Heart left ventricle (tissue), 16 donors: ENCODE data around the gene ADCY3. TPM values are rescaled to one million over a fixed set of nuclear protein-coding genes. Genes with fewer than 3 reads are reported as not detected.

Experiments used
- ATAC-seq, 4 donors: fragments of 200-7000 bp; cut with Tn5 transposase; one replicate each; pipeline ENCODE4 v1.9.1; 2020 to 2022; ENCODE audit warnings: moderate library complexity in 4 of 4, mild to moderate bottlenecking in 3 of 4, moderate number of reproducible peaks in 1 of 4
- DNase-seq, 5 donors: peaks; one replicate each; pipeline ENCODE4 v3.0.0-alpha.2; 2020
- H3K27ac ChIP-seq, 12 donors: fragments of 200-600 bp; sonication (generic) in 4 of 12; one replicate each; pipeline versions ENCODE4 v1.5.0 to v1.8.0; 2016 to 2022; ENCODE audit warnings: mild to moderate bottlenecking in 2 of 12
- H3K27me3 ChIP-seq, 9 donors: fragments of 200-600 bp; sonication (generic) in 2 of 9; one replicate each; pipeline versions ENCODE4 v1.5.1 to v1.8.0; 2016 to 2022; ENCODE audit warnings: mild to moderate bottlenecking in 3 of 9
- H3K36me3 ChIP-seq, 9 donors: fragments of 200-600 bp; sonication (generic) in 2 of 9; one replicate each; pipeline versions ENCODE4 v1.5.0 to v1.8.0; 2018 to 2022; ENCODE audit warnings: mild to moderate bottlenecking in 2 of 9
- H3K4me1 ChIP-seq, 12 donors: fragments of 200-600 bp; sonication (generic) in 4 of 12; one replicate each; pipeline versions ENCODE4 v1.5.0 to v1.8.0; 2016 to 2022; ENCODE audit warnings: mild to moderate bottlenecking in 3 of 12
- H3K4me3 ChIP-seq, 12 donors: fragments of 200-600 bp; sonication (generic) in 4 of 12; one replicate each; pipeline versions ENCODE4 v1.5.0 to v1.8.0; 2017 to 2022; ENCODE audit warnings: mild to moderate bottlenecking in 9 of 12, moderate library complexity in 4 of 12
- H3K9me3 ChIP-seq, 12 donors: fragments of 200-600 bp; sonication (generic) in 4 of 12; one replicate each; pipeline versions ENCODE4 v1.5.0 to v1.8.0; 2016 to 2022; ENCODE audit warnings: mild to moderate bottlenecking in 1 of 12
- CTCF ChIP-seq, 12 donors: fragments of 200-600 bp; sonication (generic) in 4 of 12; IDR thresholded peaks; one replicate each; pipeline versions ENCODE4 v1.5.0 to v1.8.0; 2018 to 2022; ENCODE audit warnings: antibody characterized with exemption in 12 of 12, mild to moderate bottlenecking in 5 of 12
- POLR2A ChIP-seq, 2 donors: fragments of 450-650 bp; IDR thresholded peaks; one replicate each; pipeline ENCODE4 v1.6.1; 2017; ENCODE audit warnings: antibody characterized with exemption in 2 of 2, mild to moderate bottlenecking in 2 of 2, moderate library complexity in 2 of 2
- WGBS, 4 donors: extraction: QIAGEN DNeasy Blood & Tissue Kit in 2 of 4; methylation state at CpG; one replicate each; pipeline versions ENCODE4 v1.1.5 to v1.1.7; 2013 to 2018; 5-methylcytosine and 5-hydroxymethylcytosine counted together
- intact Hi-C, 10 donors: fragments of 100-400 bp; cut with DNase I; formaldehyde crosslinking; loops; one replicate each; pipeline versions ENCODE4 v1.11.1 to v1.14.2; 2022
- polyA plus RNA-seq, 2 donors: library from polyadenylated mRNA; stranded (reverse); fragments of 200-250 nt; gene quantifications; one replicate each; pipeline ENCODE4 v1.2.3, GENCODE V29; 2013
- total RNA-seq, 9 donors: library from RNA; depleted of rRNA in 2 of 9; stranded (reverse); fragments of >200 nt in 2 of 9; fragmentation: NEBNext Ultra II Directional in 3 of 9; extraction: Animal tissue kit (Norgen Biotek cat#: 25700) in 3 of 9; gene quantifications; one replicate each; pipeline versions ENCODE4 v1.1.0 to v1.2.4, GENCODE V29; 2016 to 2023
- donor health status: ischemic (EF 13 %, LVEDD 7.1; RV severe dilation, severe dysfunction).
- donor health status: healthy with polysubstance abuse.
- donor health status: DM: no; HTN: yes; CAD: no.
- donor health status: DM: no; HTN: no; CAD: no.
- donor health status: ischemic (EF 25% LVEDD 6.9; RV normal size, moderate dysfunction).
- donor health status: ischemic (EF 25% LVEDD 5.7; RV mildly dilated, moderate dysfunction).
- donor health status: healthy.
- donor health status: DM: yes; HTN: yes; CAD: no.
- donor health status: ischemic (EF 35%, LVEDD 5.7; RV mildly dilated, moderate dysfunction).
- donor health status: nonischemic (EF 11% LVEDD 7.7; RV severe dilation, severe dysfunction).
- donor health status: DM: yes; HTN: yes; CAD: no.
- donor health status: PGD.
- donor health status: ischemic (EF 29% LVEDD 5.4; RV normal size, mild dysfunction).
- donor health status: nonischemic (EF 23%, LVEDD 6.1; RV moderate dilation, normal function).

Gene ADCY3
- total and polyA plus RNA-seq, 11 donors, result 9.3 to 36.0 (median 14.4) TPM

- ATAC-seq, result no peak
- peaks cover 0 to 28% (median 5%) of the 10 kb centered on the region in 12 donors for H3K4me1 ChIP-seq
Observed at GRCh38 chr2:24920809-24921441, 888 bp upstream of the ADCY3 start.

GRCh38 chr2:24919506-24920097 is 435 bp downstream of the ADCY3 start:
- intact Hi-C loops, result loop anchor here in 2 of 10 donors (2.0 to 10.0 kb wide), 3 partner anchors 62 to 505 kb away; no protein-coding TSS in a partner anchor
- TF ChIP-seq CTCF (IDR thresholded peaks at IDR 0.05), result no peak
- TF ChIP-seq POLR2A (IDR thresholded peaks at IDR 0.05), result no peak
- DNase-seq (peak in 1 of 5 donors; percentile 63), ATAC-seq (peak in 2 of 4 donors; percentile 5 to 6)
- H3K4me1 ChIP-seq, result peaks cover 0 to 29% (median 5%) of the 10 kb centered on the region in 12 donors
- no peaks in the 10 kb centered on the region for H3K9me3 ChIP-seq
- H3K27me3 ChIP-seq, result no peaks in the 10 kb centered on the region
- peak overlapping the region; percentile 16 to 80 (median 53) for H3K27ac ChIP-seq
- no peaks in the 10 kb centered on the region for H3K36me3 ChIP-seq
- 1 to 3% (median 2%) methylated on average over 45 to 76 of the region's 76 CpGs for WGBS, 4 donors
- H3K4me3 ChIP-seq, result peak overlapping the region; percentile 15 to 88 (median 64)

More at GRCh38 chr2:24920809-24921441, 888 bp upstream of the ADCY3 start:
- H3K27me3 ChIP-seq, result no peaks in the 10 kb centered on the region
- H3K9me3 ChIP-seq, result no peaks in the 10 kb centered on the region
- TF ChIP-seq POLR2A (IDR thresholded peaks at IDR 0.05) (no peak), CTCF (IDR thresholded peaks at IDR 0.05) (peak in 1 of 12 donors; percentile 12)
- WGBS, 4 donors, result 36 to 44% (median 42%) methylated on average over 12 to 13 of the region's 13 CpGs
- intact Hi-C loops, result loop anchor here in 2 of 10 donors (2.0 to 10.0 kb wide), 3 partner anchors 64 to 506 kb away; no protein-coding TSS in a partner anchor
- no peak for DNase-seq
- H3K36me3 ChIP-seq, result no peaks in the 10 kb centered on the region
- peak overlapping the region; percentile 36 to 88 (median 64) for H3K4me3 ChIP-seq
- H3K27ac ChIP-seq, result peak overlapping the region in 7 of 12 donors; percentile 19 to 76 (median 39)

GRCh38 chr2:24919037-24919505 is 966 bp downstream of the ADCY3 start:
- DNase-seq (no peak), ATAC-seq (peak in 2 of 4 donors; percentile 27 to 31)
- Histone ChIP-seq H3K9me3 (no peaks in the 10 kb centered on the region), H3K4me1 (peaks cover 0 to 29% (median 5%) of the 10 kb centered on the region in 12 donors), H3K27me3 (no peaks in the 10 kb centered on the region), H3K36me3 (no peaks in the 10 kb centered on the region), H3K4me3 (peak overlapping the region; percentile 15 to 88 (median 64)), H3K27ac (peak overlapping the region in 11 of 12 donors; percentile 16 to 80 (median 49))
- TF ChIP-seq POLR2A (IDR thresholded peaks at IDR 0.05) (no peak), CTCF (IDR thresholded peaks at IDR 0.05) (no peak)
- intact Hi-C loops, result no loop called here
- 45 to 58% (median 47%) methylated on average over 9 to 13 of the region's 13 CpGs for WGBS, 4 donors
